Endothelial cell of umbilical vein (primary cell): Measurements from ENCODE around the gene CEP85L.

Experiments
- EZH2 ChIP-seq: IDR thresholded peaks from 2 replicates; pipeline ENCODE4 v1.6.1; 2012; ENCODE audit warnings: borderline replicate concordance, low read depth, mild to moderate bottlenecking, moderate library complexity, low read length, inconsistent platforms; ENCODE audit not compliant: severe bottlenecking
- JUN ChIP-seq: IDR thresholded peaks from 2 replicates; pipeline ENCODE4 v1.6.1; 2011; ENCODE audit warnings: borderline replicate concordance, low read depth; ENCODE audit not compliant: insufficient read length, insufficient read depth
- MYC ChIP-seq: IDR thresholded peaks from one replicate; pipeline ENCODE4 v1.6.1; 2011; ENCODE audit warnings: mild to moderate bottlenecking, low read depth, low read length
- POLR2A ChIP-seq: IDR thresholded peaks from 2 replicates; pipeline ENCODE4 v1.6.1; 2012; ENCODE audit warnings: low read depth, mild to moderate bottlenecking, control low read depth, low read length
- POLR2AphosphoS5 ChIP-seq: IDR thresholded peaks from 2 replicates; pipeline ENCODE4 v1.6.1; 2012; ENCODE audit warnings: low read depth, mild to moderate bottlenecking, control low read depth, low read length, moderate library complexity; ENCODE audit not compliant: insufficient read depth
- TF ChIP-seq, protein P1 (sequence below), 2 donors: IDR thresholded peaks; 1 replicate in 1 of 2; 2 replicates in 1 of 2; pipeline ENCODE4 v1.5.1; 2011; ENCODE audit warnings: low read length in 2 of 2, mild to moderate bottlenecking in 2 of 2, moderate library complexity in 2 of 2, control low read depth in 1 of 2, inconsistent platforms in 1 of 2, low read depth in 1 of 2; ENCODE audit not compliant: insufficient read depth in 1 of 2; ENCODE audit errors: extremely low read depth in 1 of 2

DNA sequence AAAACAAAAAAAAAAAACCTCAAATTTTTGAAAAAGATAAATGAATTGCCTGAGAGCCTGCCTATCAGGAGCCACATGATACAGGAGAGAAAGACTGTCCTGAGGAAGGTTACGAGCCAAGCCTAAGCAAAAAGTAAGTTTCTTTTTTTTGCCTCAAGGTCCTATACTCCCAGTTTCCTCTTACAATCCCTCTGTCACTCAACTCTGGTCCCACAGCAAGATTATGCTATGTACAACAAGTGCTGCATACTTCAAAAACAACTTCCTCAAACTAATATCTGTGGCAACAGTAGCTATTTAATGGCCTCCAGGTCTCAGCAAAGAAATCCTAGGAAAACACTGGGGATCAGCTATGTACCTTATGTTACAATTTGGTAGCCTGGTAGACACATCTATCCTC lies 56.5 kb downstream of the CEP85L start:
- TF ChIP-seq, protein P1, sequence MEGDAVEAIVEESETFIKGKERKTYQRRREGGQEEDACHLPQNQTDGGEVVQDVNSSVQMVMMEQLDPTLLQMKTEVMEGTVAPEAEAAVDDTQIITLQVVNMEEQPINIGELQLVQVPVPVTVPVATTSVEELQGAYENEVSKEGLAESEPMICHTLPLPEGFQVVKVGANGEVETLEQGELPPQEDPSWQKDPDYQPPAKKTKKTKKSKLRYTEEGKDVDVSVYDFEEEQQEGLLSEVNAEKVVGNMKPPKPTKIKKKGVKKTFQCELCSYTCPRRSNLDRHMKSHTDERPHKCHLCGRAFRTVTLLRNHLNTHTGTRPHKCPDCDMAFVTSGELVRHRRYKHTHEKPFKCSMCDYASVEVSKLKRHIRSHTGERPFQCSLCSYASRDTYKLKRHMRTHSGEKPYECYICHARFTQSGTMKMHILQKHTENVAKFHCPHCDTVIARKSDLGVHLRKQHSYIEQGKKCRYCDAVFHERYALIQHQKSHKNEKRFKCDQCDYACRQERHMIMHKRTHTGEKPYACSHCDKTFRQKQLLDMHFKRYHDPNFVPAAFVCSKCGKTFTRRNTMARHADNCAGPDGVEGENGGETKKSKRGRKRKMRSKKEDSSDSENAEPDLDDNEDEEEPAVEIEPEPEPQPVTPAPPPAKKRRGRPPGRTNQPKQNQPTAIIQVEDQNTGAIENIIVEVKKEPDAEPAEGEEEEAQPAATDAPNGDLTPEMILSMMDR (IDR thresholded peaks at IDR 0.05; ENCODE audit: extremely low read depth in 1 of 2, insufficient read depth in 1 of 2, low read depth in 1 of 2, low read length in 2 of 2) = no peak
- TF ChIP-seq POLR2A = no peak
- TF ChIP-seq EZH2 = no peak
- no peak for TF ChIP-seq MYC
- TF ChIP-seq JUN = no peak
- TF ChIP-seq POLR2AphosphoS5 = no peak
